GM19438 (cell line): ENCODE results near the gene SAXO1.
"Not testable (repeated sequence)": the region's sequence is repeated elsewhere in the genome, so short reads cannot be mapped to it uniquely, and the experiment has no call there.

Source experiments
- ATAC-seq: cut with Tn5 transposase; IDR thresholded peaks from one replicate; pipeline ENCODE4 v1.9.1; 2021; ENCODE audit warnings: low read depth; ENCODE audit not compliant: unreplicated experiment

SAXO1 gene

GRCh38 chr9:18971909-18972308 is 61.1 kb downstream of the SAXO1 start:
- no peak for ATAC-seq

GRCh38 chr9:18971404-18971803 is 61.6 kb downstream of the SAXO1 start:
- ATAC-seq, result no peak

- no peak for ATAC-seq
Observed at GRCh38 chr9:18970393-18970792, 62.6 kb downstream of the SAXO1 start.

GRCh38 chr9:18969128-18969527 is 63.9 kb downstream of the SAXO1 start:
- ATAC-seq, result no peak

- no peak for ATAC-seq
Observed at GRCh38 chr9:18955626-18956025, 77.4 kb downstream of the SAXO1 start.

- ATAC-seq, result no peak
Observed at GRCh38 chr9:18951936-18952335, 81.1 kb downstream of the SAXO1 start.

GRCh38 chr9:18947892-18948339 is 85.1 kb downstream of the SAXO1 start:
- no peak for ATAC-seq

GRCh38 chr9:18942801-18943200 is 90.2 kb downstream of the SAXO1 start:
- ATAC-seq, result no peak

GRCh38 chr9:18941060-18941740 is 91.8 kb downstream of the SAXO1 start:
- ATAC-seq, result no peak

- no peak for ATAC-seq
Observed at GRCh38 chr9:18939943-18940342, 93.1 kb downstream of the SAXO1 start.

GRCh38 chr9:18936094-18936871 is 96.7 kb downstream of the SAXO1 start:
- no peak for ATAC-seq

- ATAC-seq, result no peak
Observed at GRCh38 chr9:18935541-18935940, 97.5 kb downstream of the SAXO1 start.

GRCh38 chr9:18930611-18931010 is 102.4 kb downstream of the SAXO1 start:
- ATAC-seq, result not testable (repeated sequence)

GRCh38 chr9:18928711-18929110 is 104.3 kb downstream of the SAXO1 start:
- ATAC-seq, result no peak

GRCh38 chr9:18926513-18926912 is 106.5 kb downstream of the SAXO1 start:
- no peak for ATAC-seq

- no peak for ATAC-seq
Observed at GRCh38 chr9:18925880-18926279, 107.1 kb downstream of the SAXO1 start.

GRCh38 chr9:18923671-18924430 is 109.2 kb downstream of the SAXO1 start:
- ATAC-seq, result no peak

- no peak for ATAC-seq
Observed at GRCh38 chr9:18923167-18923566, 109.8 kb downstream of the SAXO1 start.

GRCh38 chr9:18922161-18922885 is 110.7 kb downstream of the SAXO1 start:
- no peak for ATAC-seq

GRCh38 chr9:18921366-18922075 is 111.5 kb downstream of the SAXO1 start:
- no peak for ATAC-seq
